GM23338 (cell line): ENCODE data around the gene JAG1. TPM values are rescaled to one million over a fixed set of nuclear protein-coding genes. Genes with fewer than 3 reads are reported as not detected.
"Not testable (repeated sequence)": the region's sequence is repeated elsewhere in the genome, so short reads cannot be mapped to it uniquely, and the experiment has no call there.

ENCODE experiments used
- ATAC-seq: fragments of 200-7000 bp; cut with Tn5 transposase; 3 replicates; pipeline ENCODE4 v1.9.1; 2020
- DNase-seq: peaks from one replicate; pipeline ENCODE4 v3.0.0-alpha.2; 2015; ENCODE audit warnings: low spot score
- H2AFZ ChIP-seq: fragments of 200-600 bp; sonication (generic); 2 replicates; pipeline ENCODE4 v1.8.0; 2016; ENCODE audit warnings: antibody characterized with exemption, mild to moderate bottlenecking, moderate library complexity
- H3F3A ChIP-seq: fragments of 200-600 bp; sonication (generic); replicated peaks from 2 replicates; pipeline ENCODE4 v1.8.0; 2017; ENCODE audit warnings: antibody characterized with exemption, mixed run types, low read depth
- H3K27ac ChIP-seq: fragments of 200-600 bp; sonication (generic); 2 replicates; pipeline ENCODE4 v1.6.1; 2016; ENCODE audit warnings: low read depth
- H3K27me3 ChIP-seq: fragments of 200-600 bp; sonication (generic); 2 replicates; pipeline ENCODE4 v1.8.0; 2016; ENCODE audit warnings: mild to moderate bottlenecking, mixed run types, moderate library complexity; ENCODE audit not compliant: insufficient read depth
- H3K36me3 ChIP-seq: fragments of 200-600 bp; sonication (generic); 2 replicates; pipeline ENCODE4 v1.8.0; 2016; ENCODE audit warnings: mild to moderate bottlenecking; ENCODE audit not compliant: insufficient read depth
- H3K4me1 ChIP-seq: fragments of 200-600 bp; sonication (generic); 2 replicates; pipeline ENCODE4 v1.8.0; 2016; ENCODE audit warnings: mild to moderate bottlenecking, moderate library complexity; ENCODE audit not compliant: insufficient read depth
- H3K4me2 ChIP-seq: fragments of 200-600 bp; sonication (generic); 2 replicates; pipeline ENCODE4 v1.7.1; 2017; ENCODE audit warnings: mixed run types
- H3K4me3 ChIP-seq: fragments of 200-600 bp; sonication (generic); 2 replicates; pipeline ENCODE4 v1.6.1; 2016; ENCODE audit warnings: mixed run types
- H3K79me2 ChIP-seq: fragments of 200-600 bp; sonication (generic); replicated peaks from 2 replicates; pipeline ENCODE4 v1.8.0; 2017; ENCODE audit warnings: mild to moderate bottlenecking; ENCODE audit not compliant: insufficient read depth
- H3K9me2 ChIP-seq: fragments of 200-600 bp; sonication (generic); 2 replicates; pipeline ENCODE4 v1.8.0; 2017; ENCODE audit not compliant: insufficient read depth
- H4K20me1 ChIP-seq: fragments of 200-600 bp; sonication (generic); replicated peaks from 2 replicates; pipeline ENCODE4 v1.8.0; 2017; ENCODE audit warnings: mild to moderate bottlenecking; ENCODE audit not compliant: insufficient read depth
- H3K27ac Mint-ChIP-seq: 2 replicates; pipeline ENCODE4 v1.8.0; 2020; ENCODE audit warnings: inconsistent platforms, mild to moderate bottlenecking, moderate library complexity, mixed read lengths
- H3K27me3 Mint-ChIP-seq: 3 replicates; pipeline ENCODE4 v1.8.0; 2022; ENCODE audit warnings: low read depth, mild to moderate bottlenecking, moderate library complexity, mixed read lengths, inconsistent platforms; ENCODE audit not compliant: insufficient read depth, poor library complexity
- H3K36me3 Mint-ChIP-seq: 3 replicates; pipeline ENCODE4 v1.8.0; 2021; ENCODE audit warnings: low read depth, mild to moderate bottlenecking, inconsistent platforms, moderate library complexity, mixed read lengths
- H3K4me1 Mint-ChIP-seq: 3 replicates; pipeline ENCODE4 v1.8.0; 2020; ENCODE audit warnings: mild to moderate bottlenecking, inconsistent platforms, mixed read lengths
- H3K4me3 Mint-ChIP-seq: 3 replicates; pipeline ENCODE4 v1.8.0; 2021; ENCODE audit warnings: moderate library complexity, mild to moderate bottlenecking, inconsistent platforms, mixed read lengths
- H3K9me3 Mint-ChIP-seq: 3 replicates; pipeline ENCODE4 v1.8.0; 2020; ENCODE audit warnings: moderate library complexity, mild to moderate bottlenecking, inconsistent platforms, mixed read lengths
- EZH2phosphoT487 ChIP-seq: fragments of 200-600 bp; sonication (generic); IDR thresholded peaks from one replicate; pipeline ENCODE4 v1.8.1; 2018; ENCODE audit warnings: antibody characterized with exemption; ENCODE audit not compliant: unreplicated experiment
- STAT1 ChIP-seq: IDR thresholded peaks from one replicate; pipeline ENCODE4 v1.6.1; 2016; ENCODE audit warnings: antibody characterized with exemption; ENCODE audit not compliant: unreplicated experiment
- ZNF114 ChIP-seq: fragments of 250-450 bp; sonication (Bioruptor Pico); IDR thresholded peaks from 2 replicates; pipeline ENCODE4 v1.5.0; 2020; ENCODE audit warnings: mild to moderate bottlenecking, moderate library complexity
- ZNF331 ChIP-seq: fragments of 250-450 bp; sonication (Bioruptor Pico); IDR thresholded peaks from 2 replicates; pipeline ENCODE4 v1.5.0; 2020; ENCODE audit warnings: low read depth, mild to moderate bottlenecking, moderate library complexity
- ZNF462 ChIP-seq: fragments of 250-450 bp; sonication (Bioruptor Pico); IDR thresholded peaks from 2 replicates; pipeline ENCODE4 v1.5.0; 2020; ENCODE audit warnings: mild to moderate bottlenecking, moderate library complexity
- microRNA-seq: library from miRNA; unstranded; fragments of <30 nt; microRNA quantifications from one replicate; pipeline ENCODE4, GENCODE V29; 2017
- polyA plus RNA-seq: library from polyadenylated mRNA; unstranded; fragments of >200 nt; fragmentation: Nextera tagmentation; extraction: Ambion mirVana; gene quantifications from 2 replicates; pipeline ENCODE4 v1.2.1, GENCODE V29; 2016
- small RNA-seq: library from RNA; depleted of rRNA; stranded (forward); fragments of <200 nt; gene quantifications from one replicate; pipeline ENCODE3, GENCODE V24; 2014; ENCODE audit warnings: low replicate concordance
- total RNA-seq: library from RNA; depleted of rRNA; stranded (reverse); fragments of >200 nt; shearing (Covaris generic); gene quantifications from 2 replicates; pipeline ENCODE4 v1.2.3, GENCODE V29; 2014; rRNA removed

JAG1 gene
- total and polyA plus RNA-seq, 2 experiments from 2014 or later = 9.7 to 46.5 TPM

GRCh38 chr20:10590950-10591671, 82.7 kb downstream of the JAG1 start:
- Histone ChIP-seq H3K4me3 (no peak overlapping the region), H3K79me2 (no peaks in the 10 kb centered on the region), H3K4me2 (no peak overlapping the region), H2AFZ (no peak overlapping the region), H3K27me3 (no peaks in the 10 kb centered on the region), H3F3A (no peaks in the 10 kb centered on the region), H3K36me3 (no peaks in the 10 kb centered on the region), H3K4me1 (no peaks in the 10 kb centered on the region), H3K27ac (no peak overlapping the region), H4K20me1 (no peaks in the 10 kb centered on the region), H3K9me2 (no peaks in the 10 kb centered on the region)
- ATAC-seq = no peak
- no peak for DNase-seq
- Mint-ChIP-seq H3K9me3 (no peaks in the 10 kb centered on the region; the same call in 2 of the 3 replicates), H3K4me3 (no peak overlapping the region), H3K4me1 (peaks cover 5% of the 10 kb centered on the region; the same call in 2 of the 3 replicates), H3K27me3 (no peaks in the 10 kb centered on the region), H3K36me3 (no peaks in the 10 kb centered on the region), H3K27ac (no peak overlapping the region)
- TF ChIP-seq ZNF331 (CRISPR knock-in tag) (no peak), STAT1 (no peak), ZNF114 (CRISPR knock-in tag) (no peak), ZNF462 (no peak), EZH2phosphoT487 (no peak)

- H3K27me3 Mint-ChIP-seq, H4K20me1 ChIP-seq, H3K27ac ChIP-seq, ATAC-seq, H3K27ac Mint-ChIP-seq, H3K9me3 Mint-ChIP-seq, H3K36me3 ChIP-seq, H3K4me3 Mint-ChIP-seq, H3K4me1 ChIP-seq, DNase-seq, H3F3A ChIP-seq, H3K36me3 Mint-ChIP-seq, H3K4me1 Mint-ChIP-seq, H3K4me2 ChIP-seq, H3K4me3 ChIP-seq, H3K9me2 ChIP-seq, H3K79me2 ChIP-seq, H2AFZ ChIP-seq, H3K27me3 ChIP-seq: not testable (repeated sequence)
Observed at GRCh38 chr20:10590446-10590845, 83.4 kb downstream of the JAG1 start.

Small RNA genes lying within 50 kb of the gene (microRNA-seq; reads per million reads assigned to microRNA genes)
- gene MIR6870 = not detected

Small RNA genes lying within 50 kb of the gene (small RNA-seq; reads per million reads assigned to genes)
- gene MIR6870 = not detected

Other genes with a start within 250 kb of the JAG1 start
- 16.7 and 21.4 TPM in 2 replicates for gene MKKS, start 239.8 kb downstream of the JAG1 start, total RNA-seq
- gene MKKS, start 239.8 kb downstream of the JAG1 start, polyA plus RNA-seq = 13.4 and 13.5 TPM in 2 replicates
- gene SLX4IP, start 238.7 kb downstream of the JAG1 start, total RNA-seq = 7.9 and 9.8 TPM in 2 replicates
- 6.5 and 9.1 TPM in 2 replicates for gene SLX4IP, start 238.7 kb downstream of the JAG1 start, polyA plus RNA-seq